HTR-8/SVneo (cell line): ENCODE data around the gene MRPL33.

ENCODE experiments used
- DNase-seq: peaks from one replicate; pipeline ENCODE4 v3.0.0; 2011; ENCODE audit warnings: low spot score, mixed read lengths; ENCODE audit not compliant: insufficient read length
- FAIRE-seq: peaks from 2 replicates; lab custom pipeline; 2011; peaks lifted over from hg19 to GRCh38; lab: Jason Lieb, UNC

The MRPL33 gene

DNA sequence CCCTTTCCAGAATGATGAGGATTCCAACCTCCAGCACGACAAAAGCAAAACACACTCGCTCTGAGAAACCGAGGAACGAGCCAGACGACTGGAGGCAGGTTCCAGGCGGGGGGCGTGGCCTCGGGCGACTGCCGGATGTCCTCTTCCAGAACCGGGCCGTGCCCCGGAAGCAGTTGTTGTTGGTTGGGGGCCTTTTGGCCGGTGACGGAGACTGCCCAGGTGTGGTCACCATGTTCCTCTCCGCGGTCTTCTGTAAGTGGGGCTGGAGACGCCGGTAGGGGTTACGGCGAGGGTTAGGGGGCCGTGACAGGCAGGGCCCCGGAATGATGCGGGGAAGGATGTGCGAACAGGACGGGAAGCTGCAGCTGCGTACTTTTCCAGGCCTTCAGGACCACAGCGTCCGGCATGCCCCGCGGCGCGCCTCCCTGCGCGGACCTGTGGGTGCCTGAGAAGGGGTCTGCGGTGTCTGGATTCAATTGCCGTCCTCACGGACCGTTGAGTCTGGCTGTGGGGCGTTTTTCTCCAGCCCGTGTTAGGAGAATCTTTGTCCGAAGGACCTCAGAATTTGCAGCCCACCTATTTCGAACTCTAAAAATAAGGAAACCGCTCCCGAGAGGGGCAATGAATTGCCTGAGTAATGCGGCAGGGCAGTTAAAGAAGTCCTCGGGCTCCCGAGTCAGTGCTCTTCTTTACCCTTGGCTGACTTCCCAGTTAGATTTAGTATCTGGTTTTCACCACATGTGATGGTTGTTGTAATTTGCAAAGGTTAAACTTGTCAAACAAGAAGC, at the start of gene MRPL33:
TSS of gene MRPL33 (plus strand) at position 172 of the 788 bp plus-strand sequence. CDS start at position 231, 59 bp downstream.
- FAIRE-seq, result peak; percentile 95

GRCh38 chr2:27721884-27722485, 49.5 kb upstream of the MRPL33 start:
- FAIRE-seq (no peak), DNase-seq (no peak)

More for the DNA sequence above, at the start of gene MRPL33:
- DNase-seq, result peak; percentile 99

DNA sequence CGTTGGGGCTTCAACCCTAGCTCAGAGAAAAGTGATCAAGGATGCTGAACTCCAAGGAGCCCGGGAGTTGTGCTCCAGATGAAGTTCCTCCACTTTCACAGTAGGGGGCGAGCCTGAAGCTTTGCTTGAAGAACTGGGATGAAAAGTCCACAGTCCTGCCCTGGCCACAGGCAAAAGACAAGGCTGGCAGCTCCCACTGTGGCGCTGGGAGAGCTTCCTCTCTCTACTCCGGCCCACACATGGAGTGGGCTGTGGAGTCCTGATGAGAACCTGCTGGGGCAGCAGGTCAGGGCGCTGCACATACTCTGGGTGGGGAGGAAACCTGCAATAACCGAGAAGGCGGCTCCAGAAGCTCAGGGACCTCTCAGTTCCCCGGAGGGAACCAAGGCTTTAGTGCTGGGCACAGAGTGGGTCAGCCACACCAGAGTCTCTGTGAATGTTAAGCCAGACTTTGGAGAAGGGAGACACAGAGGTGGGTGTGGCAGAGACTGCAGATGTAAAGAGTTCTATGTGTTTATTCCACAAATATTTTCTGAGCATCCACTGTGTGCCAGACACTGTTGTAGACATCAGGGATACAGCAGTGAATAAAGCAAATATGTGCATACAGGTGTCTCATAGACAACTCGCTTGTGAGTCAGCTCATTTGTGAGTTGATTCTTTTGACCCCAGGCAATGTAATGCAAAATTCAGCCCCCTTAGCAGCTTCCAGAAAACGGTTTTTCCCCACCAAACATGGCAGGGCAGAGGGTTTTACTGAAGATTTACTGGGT, 48.0 kb upstream of the MRPL33 start:
- DNase-seq (peak; percentile 82), FAIRE-seq (no peak)

GRCh38 chr2:27724191-27724590, 47.3 kb upstream of the MRPL33 start:
- FAIRE-seq (no peak), DNase-seq (no peak)

GRCh38 chr2:27724905-27725701, 46.4 kb upstream of the MRPL33 start:
- DNase-seq, result no peak

GRCh38 chr2:27727257-27727656, 44.3 kb upstream of the MRPL33 start:
- DNase-seq (no peak), FAIRE-seq (no peak)

More at GRCh38 chr2:27724905-27725701, 46.4 kb upstream of the MRPL33 start:
- no peak for FAIRE-seq

DNA sequence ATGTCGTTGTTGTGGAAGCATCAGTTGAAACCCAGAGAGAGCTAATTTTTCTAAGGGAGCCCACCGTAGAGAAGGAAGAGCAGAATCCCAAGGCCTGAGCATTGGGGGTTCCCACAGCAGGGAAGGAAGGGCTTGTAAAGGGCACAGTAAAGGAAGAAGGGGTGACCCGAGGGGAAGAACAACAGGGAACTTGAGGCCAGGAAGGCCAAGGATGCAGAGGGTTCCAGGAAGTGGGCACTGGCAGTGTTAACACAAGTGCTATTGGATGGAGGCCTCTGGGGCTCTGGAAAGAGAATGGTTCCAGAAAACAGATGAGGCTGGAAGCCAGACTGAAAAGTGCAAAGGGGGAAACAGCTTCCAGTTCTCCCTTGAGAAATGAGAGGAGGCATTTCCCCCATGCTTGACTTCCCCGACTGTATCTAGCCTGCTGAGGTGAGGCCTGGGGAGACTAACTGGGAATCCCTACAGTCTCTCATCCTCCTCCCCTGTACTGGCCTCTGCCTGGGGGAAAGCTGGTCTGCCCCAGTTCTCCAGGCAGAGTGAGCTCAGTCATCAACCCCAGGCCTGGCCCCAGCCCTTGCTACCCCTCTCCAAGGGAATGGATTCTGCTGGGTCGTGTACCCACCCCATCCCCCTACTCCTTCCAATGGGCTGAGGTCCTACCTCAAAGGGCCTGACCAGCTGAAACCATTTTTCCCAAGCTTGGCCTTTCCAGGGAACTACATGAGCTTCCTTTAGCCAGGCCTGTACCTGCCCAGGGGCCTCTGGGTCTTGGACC, 43.2 kb upstream of the MRPL33 start:
- DNase-seq (no peak), FAIRE-seq (no peak)

GRCh38 chr2:27729198-27729597, 42.3 kb upstream of the MRPL33 start:
- no peak for FAIRE-seq
- no peak for DNase-seq

DNA sequence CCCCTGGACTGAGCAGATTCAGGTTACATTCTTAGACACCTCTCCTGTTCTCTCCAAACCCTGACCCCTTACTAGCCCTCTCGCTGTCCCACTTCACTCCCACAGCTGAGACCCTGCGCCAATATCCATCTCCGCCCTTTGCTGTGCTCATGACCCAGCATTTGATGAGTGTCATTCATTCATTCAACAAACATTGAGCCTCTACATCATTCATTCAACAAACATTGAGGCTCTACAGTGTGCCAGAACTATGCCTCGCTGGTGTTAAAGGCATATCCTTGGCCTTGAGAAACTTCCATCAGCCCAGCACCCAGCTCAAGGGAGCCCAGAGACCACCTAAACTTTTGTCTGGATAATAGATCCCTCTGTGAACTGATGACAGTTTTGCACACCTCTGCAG, 41.9 kb upstream of the MRPL33 start:
- FAIRE-seq (no peak), DNase-seq (no peak)

- FAIRE-seq (no peak), DNase-seq (no peak)
Measured at GRCh38 chr2:27730261-27730662, 41.3 kb upstream of the MRPL33 start.

GRCh38 chr2:27730980-27731691, 40.4 kb upstream of the MRPL33 start:
- FAIRE-seq (no peak), DNase-seq (no peak)

DNA sequence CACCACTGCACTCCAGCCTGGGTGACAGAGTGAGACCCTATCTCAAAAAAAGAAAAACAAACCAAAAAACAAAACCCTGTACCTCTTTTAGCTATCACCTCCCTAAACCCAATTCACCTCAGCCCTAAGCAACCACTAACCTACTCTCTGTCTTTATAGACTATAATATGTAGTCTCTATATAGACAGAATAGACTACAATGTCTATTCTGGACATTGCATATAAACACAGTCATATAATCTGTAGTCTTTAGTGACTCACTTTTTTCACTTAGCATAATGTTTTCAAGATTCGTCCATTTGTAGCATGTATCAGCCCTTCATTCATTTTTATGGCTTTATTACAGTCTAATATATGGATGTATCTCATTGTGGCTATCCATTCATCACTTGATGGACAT, 37.2 kb upstream of the MRPL33 start:
- FAIRE-seq (no peak), DNase-seq (no peak)

GRCh38 chr2:27735263-27735904, 36.1 kb upstream of the MRPL33 start:
- DNase-seq (no peak), FAIRE-seq (no peak)

DNA sequence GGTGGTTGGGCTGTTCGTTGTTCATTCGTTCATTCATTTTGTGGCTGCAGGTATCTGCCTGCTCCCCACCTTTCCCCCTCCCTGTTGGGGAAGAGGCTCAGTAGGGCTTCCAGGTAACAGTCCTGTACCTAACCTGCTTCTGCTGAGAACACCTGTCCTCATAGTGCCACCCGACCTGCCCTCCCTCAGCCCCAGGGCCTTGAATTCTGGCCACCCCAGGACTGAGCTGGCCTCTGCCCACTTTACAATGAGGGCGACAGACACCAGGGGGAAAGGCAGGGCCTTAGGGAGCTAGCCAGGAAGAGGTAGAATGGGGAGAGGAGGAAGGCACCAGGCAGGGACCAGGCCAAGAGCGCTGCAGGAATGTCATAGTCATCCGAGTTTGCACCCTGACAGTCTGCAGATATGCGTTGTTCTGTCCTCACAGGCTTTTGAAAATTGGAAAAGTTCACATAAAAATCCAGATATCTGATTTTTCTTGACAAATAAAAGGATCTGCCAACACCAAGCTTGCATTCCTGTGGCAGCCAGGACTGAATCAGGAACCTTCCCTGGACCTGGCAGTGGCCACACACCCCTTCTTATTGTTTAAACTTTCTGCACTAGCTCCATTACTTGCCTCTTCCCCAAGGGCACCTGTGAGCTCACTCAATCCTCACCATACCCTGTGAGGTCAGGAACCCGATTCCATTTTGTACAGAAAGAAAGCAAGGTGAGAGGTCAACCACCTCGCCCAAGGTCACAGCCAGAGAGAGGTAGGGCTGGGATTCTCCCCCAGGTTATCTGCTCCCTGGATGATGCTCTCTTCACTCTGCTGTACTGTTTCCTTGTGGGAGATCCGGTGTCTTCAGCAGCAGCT, 35.3 kb upstream of the MRPL33 start:
- no peak for FAIRE-seq

DNA sequence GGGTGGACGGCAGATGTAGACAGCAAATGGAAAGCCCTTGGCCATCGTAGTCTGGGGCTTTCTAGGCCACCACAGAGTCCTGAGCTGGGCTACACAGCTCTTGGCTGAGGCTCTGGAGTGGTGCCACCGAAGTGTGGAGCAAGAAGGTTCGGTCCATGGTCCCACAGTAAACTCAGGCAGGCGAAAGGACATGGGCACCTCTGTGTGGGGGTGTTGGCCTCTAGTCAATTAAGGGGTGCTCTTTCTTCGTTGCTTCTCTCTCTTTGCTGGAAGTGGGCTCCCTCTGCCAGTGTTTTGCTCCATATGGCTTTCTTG, 34.7 kb upstream of the MRPL33 start:
- DNase-seq (no peak), FAIRE-seq (no peak)

More for the DNA sequence above, 35.3 kb upstream of the MRPL33 start:
- no peak for DNase-seq

GRCh38 chr2:27737676-27738348, 33.7 kb upstream of the MRPL33 start:
- no peak for FAIRE-seq
- DNase-seq, result no peak
